HG02763 (cell line): ENCODE results near the gene SHISA5.
"Not testable (repeated sequence)": the region's sequence is repeated elsewhere in the genome, so short reads cannot be mapped to it uniquely, and the experiment has no call there.

ENCODE experiments used
- ATAC-seq: cut with Tn5 transposase; IDR thresholded peaks from one replicate; pipeline ENCODE4 v1.9.1; 2021; ENCODE audit warnings: mild to moderate bottlenecking, moderate library complexity; ENCODE audit not compliant: unreplicated experiment

The SHISA5 gene

GRCh38 chr3:48478626-48479555 lies 25.1 kb downstream of the SHISA5 start:
- ATAC-seq: no peak

GRCh38 chr3:48477959-48478520 lies 25.9 kb downstream of the SHISA5 start:
- ATAC-seq: no peak

DNA sequence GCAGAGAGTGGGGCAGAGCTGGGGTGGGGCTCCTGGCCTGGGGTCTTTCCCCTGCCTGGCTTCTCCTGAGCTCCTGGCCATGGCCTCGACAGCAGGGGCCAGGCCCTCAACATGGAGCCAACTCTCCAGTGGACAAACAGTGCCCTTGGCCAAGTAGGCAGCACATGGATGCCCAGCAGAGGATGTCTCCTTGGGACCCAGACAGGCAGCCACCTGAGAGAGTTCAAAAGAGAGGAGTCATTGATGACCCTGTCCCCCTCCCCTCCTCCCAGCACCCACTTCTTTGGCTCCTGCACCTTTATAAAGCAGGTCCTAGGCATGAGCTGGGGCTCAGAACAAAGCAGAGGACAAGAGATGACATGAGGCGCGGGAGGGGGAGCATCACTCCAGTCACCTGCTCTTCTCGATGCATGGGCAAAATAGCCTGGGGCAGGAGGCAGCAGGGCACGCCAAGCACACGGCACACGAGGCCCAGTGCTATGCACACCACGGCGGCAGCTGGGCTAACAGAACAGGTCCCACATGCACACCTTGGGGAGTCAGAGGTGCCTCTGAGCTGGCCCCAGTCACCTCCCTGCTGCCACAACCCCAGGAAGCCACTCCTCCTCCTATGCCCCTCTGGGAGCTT lies 27.4 kb downstream of the SHISA5 start:
- no peak for ATAC-seq

- ATAC-seq: no peak
Measured at GRCh38 chr3:48475188-48475587, 28.8 kb downstream of the SHISA5 start.

DNA sequence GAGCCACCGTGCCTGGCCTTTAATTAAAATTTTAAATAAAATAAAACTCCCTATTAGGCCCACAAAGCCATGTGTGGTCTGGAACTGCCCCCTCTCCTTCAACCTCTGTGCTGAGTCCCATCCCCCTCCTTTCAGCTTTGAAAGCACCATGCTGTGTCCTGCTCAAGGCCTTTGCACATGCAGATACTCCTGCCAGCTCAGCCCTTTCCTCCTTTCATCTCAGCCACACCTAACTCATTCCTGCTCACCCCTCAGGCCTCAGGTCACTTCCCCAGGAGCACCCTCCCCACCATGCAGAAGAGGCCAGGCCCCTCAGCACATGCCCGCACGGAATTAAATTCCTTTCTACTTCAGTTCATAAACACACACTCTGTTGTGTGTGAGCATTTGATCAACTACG lies 29.4 kb downstream of the SHISA5 start:
- ATAC-seq: no peak

DNA sequence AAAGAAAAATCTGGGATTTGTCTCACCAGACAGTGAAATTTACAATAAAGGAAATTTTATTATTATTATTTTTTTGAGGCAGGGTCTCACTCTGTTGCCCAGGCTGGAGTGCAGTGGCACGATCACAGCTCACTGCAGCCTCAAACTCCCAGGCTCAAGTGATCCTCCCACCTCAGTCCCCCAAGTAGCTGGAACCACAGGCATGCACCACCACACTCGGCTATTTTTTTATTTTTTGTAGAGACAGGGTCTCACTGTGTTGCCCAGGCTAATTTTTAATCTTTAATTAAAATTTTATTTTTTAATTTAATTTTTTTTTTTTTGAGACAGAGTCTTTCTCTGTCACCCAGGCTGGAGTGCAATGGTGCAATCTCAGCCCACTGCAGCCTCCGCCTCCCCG lies 29.9 kb downstream of the SHISA5 start:
- ATAC-seq: not testable (repeated sequence)

DNA sequence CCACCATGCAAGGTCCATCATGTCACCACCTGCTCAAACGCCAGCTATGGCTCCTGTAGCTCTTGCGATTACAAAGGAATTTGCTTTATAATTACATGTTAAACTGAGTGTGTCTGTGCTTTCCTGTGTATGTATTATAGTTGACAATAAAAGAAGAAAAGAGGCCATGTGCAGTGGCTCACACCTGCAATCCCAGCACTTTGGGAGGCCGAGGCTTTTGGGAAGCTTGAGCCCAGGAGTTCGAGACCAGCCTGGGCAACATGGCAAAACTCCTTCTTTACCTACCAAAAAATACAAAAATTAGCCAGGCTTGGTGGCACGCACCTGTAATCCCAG lies 30.4 kb downstream of the SHISA5 start:
- no peak for ATAC-seq

DNA sequence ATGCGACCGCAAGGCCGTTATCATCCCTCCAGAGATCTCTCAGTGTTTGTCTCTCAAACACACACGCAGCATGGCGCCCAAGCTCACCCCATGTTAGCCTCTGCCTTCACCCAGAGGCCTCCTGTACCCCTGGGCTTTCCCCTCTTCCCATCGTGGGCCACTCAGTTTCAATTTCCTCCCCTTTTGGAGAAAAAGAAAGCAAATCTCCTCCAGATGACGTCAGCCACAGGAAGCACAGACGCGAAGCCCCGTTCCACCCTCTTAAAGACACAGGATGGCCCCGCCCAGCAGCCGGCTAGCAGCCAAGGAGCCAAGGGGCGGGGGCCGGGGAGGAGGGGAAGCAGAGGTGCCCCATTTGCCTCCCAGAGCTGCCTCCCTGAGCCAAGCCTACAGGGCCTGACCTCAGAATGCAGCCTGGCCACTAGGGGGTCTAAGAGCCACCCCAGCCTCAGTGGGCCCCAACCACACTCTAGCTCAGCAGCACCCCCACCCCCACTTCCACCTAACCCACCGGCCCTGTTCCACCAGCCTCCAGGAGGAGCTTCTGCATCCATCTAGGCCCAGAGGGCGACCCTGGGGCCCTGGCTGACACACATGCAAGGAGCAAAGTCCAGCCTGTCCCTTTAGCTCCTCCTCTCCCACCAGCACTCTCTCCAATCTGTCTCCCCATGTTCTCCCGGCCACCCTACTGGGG lies 30.9 kb downstream of the SHISA5 start:
- ATAC-seq: peak; percentile 81

DNA sequence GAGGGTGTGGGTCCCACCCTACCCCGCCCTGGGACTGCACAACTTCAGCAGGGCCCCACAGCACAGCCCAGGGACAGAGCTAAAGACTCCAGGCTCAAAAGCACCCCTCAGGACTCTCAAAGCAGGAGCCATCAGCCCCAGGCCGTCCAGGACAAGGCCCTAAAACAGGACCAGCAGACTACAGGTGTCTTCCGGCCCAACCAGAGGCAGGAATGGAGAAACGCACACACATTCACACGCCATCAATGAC lies 31.4 kb downstream of the SHISA5 start:
- ATAC-seq: no peak

GRCh38 chr3:48470286-48470685 lies 33.7 kb downstream of the SHISA5 start:
- no peak for ATAC-seq

- no peak for ATAC-seq
Measured at GRCh38 chr3:48469046-48469915, 34.7 kb downstream of the SHISA5 start.

- no peak for ATAC-seq
Measured at GRCh38 chr3:48468329-48468731, 35.6 kb downstream of the SHISA5 start.

- no peak for ATAC-seq
Measured at GRCh38 chr3:48467473-48468267, 36.3 kb downstream of the SHISA5 start.

DNA sequence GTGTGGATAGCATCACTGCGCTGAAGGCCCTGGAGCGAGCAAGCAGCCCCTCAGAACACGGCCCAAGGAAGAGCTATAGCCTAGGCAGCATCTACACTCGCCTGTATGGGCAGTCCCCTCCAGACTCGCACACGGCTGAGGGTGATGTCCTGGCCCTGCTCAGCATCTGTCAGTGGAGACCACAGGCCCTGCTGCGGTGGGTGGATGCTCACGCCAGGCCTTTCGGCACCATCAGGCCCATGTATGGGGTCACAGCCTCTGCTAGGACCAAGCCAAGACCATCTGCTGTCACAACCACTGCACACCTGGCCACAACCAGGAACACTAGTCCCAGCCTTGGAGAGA lies 36.9 kb downstream of the SHISA5 start:
- no peak for ATAC-seq

GRCh38 chr3:48466386-48467109 lies 37.4 kb downstream of the SHISA5 start:
- peak; percentile 11 for ATAC-seq

DNA sequence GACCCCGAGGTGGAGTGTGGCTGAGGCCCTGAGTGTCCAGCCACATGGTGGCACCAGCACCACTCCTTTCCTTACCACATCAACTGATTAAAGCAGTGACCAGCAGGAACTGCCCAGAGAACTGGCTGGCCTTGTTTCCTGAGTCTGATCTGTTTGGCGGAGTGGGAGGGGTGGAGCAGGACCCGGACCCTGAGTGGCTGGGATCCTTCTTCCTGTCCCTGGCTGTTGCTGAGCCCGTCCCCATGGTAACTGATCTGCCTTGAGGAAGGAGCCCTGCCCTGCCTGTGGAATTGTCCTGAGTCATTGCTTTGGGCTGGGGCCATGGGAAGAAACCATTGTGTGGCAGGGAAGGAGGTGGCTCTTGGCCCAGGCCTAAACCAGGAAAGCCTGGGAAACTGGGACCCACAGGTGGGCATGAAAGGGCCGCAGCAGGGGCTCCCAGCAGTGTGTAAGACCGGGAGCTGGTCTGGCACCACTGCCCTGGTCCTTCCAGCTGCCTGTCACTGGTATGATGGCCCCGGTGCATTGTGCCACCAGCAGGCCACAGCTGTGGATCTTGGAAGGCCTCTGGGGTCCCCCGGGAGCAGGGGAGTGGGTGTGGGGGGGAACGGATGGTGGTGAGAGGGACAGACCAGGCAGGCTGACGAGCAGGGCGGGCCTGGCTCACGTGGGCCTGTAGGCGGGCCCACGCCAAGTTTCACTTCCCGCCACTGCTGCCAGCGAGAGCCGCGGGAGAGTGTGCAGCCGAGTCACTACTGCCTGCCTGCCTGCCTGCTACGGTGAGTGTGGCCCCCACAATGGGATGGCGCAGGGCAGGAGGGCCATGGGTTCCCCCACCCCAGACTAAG lies 38.2 kb downstream of the SHISA5 start:
- peak; percentile 81 for ATAC-seq

DNA sequence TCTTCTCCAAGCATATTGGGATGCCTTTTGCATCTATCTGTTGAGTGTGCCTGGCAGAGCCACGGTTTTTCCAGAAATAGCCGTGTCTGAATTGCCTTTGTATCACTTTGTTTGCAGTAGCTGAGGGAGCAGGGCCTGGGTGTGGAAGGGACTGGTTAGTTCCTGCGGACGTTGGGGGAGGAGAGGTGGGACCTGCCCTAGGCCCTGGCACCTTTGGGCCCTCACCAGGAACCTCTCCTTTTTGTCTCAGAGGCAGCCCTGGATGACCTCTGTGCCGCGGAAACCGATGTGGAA lies 38.8 kb downstream of the SHISA5 start:
- no peak for ATAC-seq

DNA sequence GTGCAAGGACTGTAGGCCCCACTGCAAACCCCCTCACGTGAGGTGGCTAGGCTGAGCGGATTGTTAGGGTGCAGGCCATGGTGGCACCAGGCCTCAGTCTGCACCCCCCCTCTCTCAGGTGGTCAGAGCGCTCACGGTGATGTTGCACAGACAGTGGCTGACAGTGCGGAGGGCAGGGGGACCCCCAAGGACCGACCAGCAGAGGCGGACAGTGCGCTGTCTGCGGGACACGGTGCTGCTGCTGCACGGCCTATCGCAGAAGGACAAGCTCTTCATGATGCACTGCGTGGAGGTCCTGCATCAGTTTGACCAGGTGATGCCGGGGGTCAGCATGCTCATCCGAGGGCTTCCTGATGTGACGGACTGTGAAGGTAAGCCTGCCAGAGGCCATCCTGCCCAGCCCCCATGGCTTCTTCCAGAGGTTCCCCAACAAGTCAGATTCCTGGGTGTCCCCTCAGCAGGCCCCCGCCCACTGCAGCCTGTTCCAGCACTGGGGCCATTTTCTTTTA lies 39.2 kb downstream of the SHISA5 start:
- ATAC-seq: no peak

GRCh38 chr3:48463703-48464102 lies 40.3 kb downstream of the SHISA5 start:
- ATAC-seq: no peak
